ENCODE results near the gene CAD. TPM values are rescaled to one million over a fixed set of nuclear protein-coding genes. Genes with fewer than 3 reads are reported as not detected.

The CAD gene
- total and polyA plus RNA-seq, 9 of the 15 experiments (the other 6 are each of a cell fraction or from before 2014, with no cell fraction given) = 7.5 to 126 (median 33.7) TPM

DNA sequence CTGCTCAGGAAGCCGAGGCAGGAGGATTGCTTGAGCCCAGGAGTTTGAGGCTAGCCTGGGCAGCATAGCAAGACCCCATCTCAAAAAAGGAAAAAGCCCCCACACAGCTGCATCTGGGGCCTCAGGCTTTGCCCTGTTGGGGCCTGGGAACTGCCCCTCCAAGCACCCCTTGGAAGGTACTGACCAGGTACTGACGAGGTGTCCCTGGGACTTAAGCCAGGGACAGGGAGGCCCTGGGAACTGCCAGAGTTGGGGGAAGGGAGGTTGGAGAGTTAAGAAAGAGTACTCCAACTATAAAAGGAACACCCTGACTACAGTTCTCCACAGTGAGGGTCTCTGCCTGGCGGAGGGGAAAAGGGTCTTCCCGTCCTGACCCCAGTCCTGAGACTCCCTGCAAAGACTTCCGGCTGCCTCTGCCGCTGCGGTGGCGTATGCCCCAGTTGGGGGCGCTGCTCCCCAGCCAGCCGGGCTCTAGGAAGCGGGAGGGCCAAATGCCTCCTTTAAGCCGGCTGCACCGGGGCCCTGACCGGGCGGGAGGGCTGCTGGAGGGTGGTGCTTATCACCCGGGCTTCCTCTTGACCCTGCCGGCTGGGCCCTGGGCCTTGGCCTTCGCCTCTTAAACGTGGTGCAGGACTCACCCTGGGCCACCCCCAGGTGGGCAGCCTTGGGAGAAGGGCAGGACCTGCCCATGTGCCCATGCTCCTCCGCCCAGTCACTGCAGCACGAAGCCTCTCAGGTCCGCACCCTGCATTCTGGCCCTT lies 32.9 kb downstream of the CAD start (continued):
- TF ChIP-seq ZNF3 (CRISPR knock-in tag; IDR thresholded peaks at IDR 0.05) (no peak), L3MBTL2 (IDR thresholded peaks at IDR 0.05) (peak; percentile 75; the same call in 1 of the 2 replicates), CEBPG (CRISPR knock-in tag; IDR thresholded peaks at IDR 0.05) (no peak), CEBPG (tag; conservative IDR thresholded peaks at IDR 0.05 in 1 of 2, IDR thresholded peaks at IDR 0.05 in 1 of 2) (no peak), FOXM1 (IDR thresholded peaks at IDR 0.05; ENCODE audit: low read depth) (no peak), FOXM1 (CRISPR knock-in tag; IDR thresholded peaks at IDR 0.05; ENCODE audit: low read depth) (no peak), RBM14 (IDR thresholded peaks at IDR 0.05; ENCODE audit: borderline replicate concordance, insufficient read depth, low read depth, low read length) (no peak), COPS2 (conservative IDR thresholded peaks at IDR 0.05) (no peak), NCOA6 (IDR thresholded peaks at IDR 0.05) (no peak), ZNF239 (CRISPR knock-in tag; IDR thresholded peaks at IDR 0.05) (no peak), ILK (tag; IDR thresholded peaks at IDR 0.05; ENCODE audit: borderline replicate concordance, low read depth) (no peak), U2AF1 (optimal IDR thresholded peaks at IDR 0.05; ENCODE audit: low read depth, low read length) (no peak)
- TF ChIP-seq, protein P1, sequence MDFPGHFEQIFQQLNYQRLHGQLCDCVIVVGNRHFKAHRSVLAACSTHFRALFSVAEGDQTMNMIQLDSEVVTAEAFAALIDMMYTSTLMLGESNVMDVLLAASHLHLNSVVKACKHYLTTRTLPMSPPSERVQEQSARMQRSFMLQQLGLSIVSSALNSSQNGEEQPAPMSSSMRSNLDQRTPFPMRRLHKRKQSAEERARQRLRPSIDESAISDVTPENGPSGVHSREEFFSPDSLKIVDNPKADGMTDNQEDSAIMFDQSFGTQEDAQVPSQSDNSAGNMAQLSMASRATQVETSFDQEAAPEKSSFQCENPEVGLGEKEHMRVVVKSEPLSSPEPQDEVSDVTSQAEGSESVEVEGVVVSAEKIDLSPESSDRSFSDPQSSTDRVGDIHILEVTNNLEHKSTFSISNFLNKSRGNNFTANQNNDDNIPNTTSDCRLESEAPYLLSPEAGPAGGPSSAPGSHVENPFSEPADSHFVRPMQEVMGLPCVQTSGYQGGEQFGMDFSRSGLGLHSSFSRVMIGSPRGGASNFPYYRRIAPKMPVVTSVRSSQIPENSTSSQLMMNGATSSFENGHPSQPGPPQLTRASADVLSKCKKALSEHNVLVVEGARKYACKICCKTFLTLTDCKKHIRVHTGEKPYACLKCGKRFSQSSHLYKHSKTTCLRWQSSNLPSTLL (IDR thresholded peaks at IDR 0.05) = no peak
- TF ChIP-seq, protein P2, sequence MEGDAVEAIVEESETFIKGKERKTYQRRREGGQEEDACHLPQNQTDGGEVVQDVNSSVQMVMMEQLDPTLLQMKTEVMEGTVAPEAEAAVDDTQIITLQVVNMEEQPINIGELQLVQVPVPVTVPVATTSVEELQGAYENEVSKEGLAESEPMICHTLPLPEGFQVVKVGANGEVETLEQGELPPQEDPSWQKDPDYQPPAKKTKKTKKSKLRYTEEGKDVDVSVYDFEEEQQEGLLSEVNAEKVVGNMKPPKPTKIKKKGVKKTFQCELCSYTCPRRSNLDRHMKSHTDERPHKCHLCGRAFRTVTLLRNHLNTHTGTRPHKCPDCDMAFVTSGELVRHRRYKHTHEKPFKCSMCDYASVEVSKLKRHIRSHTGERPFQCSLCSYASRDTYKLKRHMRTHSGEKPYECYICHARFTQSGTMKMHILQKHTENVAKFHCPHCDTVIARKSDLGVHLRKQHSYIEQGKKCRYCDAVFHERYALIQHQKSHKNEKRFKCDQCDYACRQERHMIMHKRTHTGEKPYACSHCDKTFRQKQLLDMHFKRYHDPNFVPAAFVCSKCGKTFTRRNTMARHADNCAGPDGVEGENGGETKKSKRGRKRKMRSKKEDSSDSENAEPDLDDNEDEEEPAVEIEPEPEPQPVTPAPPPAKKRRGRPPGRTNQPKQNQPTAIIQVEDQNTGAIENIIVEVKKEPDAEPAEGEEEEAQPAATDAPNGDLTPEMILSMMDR (IDR thresholded peaks at IDR 0.05 in 2 of 3, conservative IDR thresholded peaks at IDR 0.05 in 1 of 3; ENCODE audit: insufficient read depth in 2 of 3, low read depth in 1 of 3, low read length in 3 of 3) = peak; percentile 96 to 98 (median 97)
- TF ChIP-seq, protein P3, sequence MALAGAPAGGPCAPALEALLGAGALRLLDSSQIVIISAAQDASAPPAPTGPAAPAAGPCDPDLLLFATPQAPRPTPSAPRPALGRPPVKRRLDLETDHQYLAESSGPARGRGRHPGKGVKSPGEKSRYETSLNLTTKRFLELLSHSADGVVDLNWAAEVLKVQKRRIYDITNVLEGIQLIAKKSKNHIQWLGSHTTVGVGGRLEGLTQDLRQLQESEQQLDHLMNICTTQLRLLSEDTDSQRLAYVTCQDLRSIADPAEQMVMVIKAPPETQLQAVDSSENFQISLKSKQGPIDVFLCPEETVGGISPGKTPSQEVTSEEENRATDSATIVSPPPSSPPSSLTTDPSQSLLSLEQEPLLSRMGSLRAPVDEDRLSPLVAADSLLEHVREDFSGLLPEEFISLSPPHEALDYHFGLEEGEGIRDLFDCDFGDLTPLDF (CRISPR knock-in tag; IDR thresholded peaks at IDR 0.05) = no peak
- TF ChIP-seq, protein P4, sequence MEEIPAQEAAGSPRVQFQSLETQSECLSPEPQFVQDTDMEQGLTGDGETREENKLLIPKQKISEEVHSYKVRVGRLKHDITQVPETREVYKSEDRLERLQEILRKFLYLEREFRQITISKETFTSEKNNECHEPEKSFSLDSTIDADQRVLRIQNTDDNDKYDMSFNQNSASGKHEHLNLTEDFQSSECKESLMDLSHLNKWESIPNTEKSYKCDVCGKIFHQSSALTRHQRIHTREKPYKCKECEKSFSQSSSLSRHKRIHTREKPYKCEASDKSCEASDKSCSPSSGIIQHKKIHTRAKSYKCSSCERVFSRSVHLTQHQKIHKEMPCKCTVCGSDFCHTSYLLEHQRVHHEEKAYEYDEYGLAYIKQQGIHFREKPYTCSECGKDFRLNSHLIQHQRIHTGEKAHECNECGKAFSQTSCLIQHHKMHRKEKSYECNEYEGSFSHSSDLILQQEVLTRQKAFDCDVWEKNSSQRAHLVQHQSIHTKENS (CRISPR knock-in tag; IDR thresholded peaks at IDR 0.05) = no peak
- TF ChIP-seq, protein P5, sequence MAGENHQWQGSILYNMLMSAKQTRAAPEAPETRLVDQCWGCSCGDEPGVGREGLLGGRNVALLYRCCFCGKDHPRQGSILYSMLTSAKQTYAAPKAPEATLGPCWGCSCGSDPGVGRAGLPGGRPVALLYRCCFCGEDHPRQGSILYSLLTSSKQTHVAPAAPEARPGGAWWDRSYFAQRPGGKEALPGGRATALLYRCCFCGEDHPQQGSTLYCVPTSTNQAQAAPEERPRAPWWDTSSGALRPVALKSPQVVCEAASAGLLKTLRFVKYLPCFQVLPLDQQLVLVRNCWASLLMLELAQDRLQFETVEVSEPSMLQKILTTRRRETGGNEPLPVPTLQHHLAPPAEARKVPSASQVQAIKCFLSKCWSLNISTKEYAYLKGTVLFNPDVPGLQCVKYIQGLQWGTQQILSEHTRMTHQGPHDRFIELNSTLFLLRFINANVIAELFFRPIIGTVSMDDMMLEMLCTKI (IDR thresholded peaks at IDR 0.05; ENCODE audit: partially characterized antibody) = no peak
- TF ChIP-seq, protein P6, sequence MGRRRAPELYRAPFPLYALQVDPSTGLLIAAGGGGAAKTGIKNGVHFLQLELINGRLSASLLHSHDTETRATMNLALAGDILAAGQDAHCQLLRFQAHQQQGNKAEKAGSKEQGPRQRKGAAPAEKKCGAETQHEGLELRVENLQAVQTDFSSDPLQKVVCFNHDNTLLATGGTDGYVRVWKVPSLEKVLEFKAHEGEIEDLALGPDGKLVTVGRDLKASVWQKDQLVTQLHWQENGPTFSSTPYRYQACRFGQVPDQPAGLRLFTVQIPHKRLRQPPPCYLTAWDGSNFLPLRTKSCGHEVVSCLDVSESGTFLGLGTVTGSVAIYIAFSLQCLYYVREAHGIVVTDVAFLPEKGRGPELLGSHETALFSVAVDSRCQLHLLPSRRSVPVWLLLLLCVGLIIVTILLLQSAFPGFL (CRISPR knock-in tag; IDR thresholded peaks at IDR 0.05) = no peak
